HG02938 (cell line): ENCODE results near the gene VIT.
"Not testable (repeated sequence)": the region's sequence is repeated elsewhere in the genome, so short reads cannot be mapped to it uniquely, and the experiment has no call there.

Experiments
- ATAC-seq: cut with Tn5 transposase; IDR thresholded peaks from one replicate; pipeline ENCODE4 v1.9.1; 2021; ENCODE audit warnings: mild to moderate bottlenecking, moderate library complexity; ENCODE audit not compliant: unreplicated experiment

The VIT gene

GRCh38 chr2:36677996-36678605 lies 18.4 kb upstream of the VIT start:
- ATAC-seq, result no peak

- ATAC-seq, result no peak
These were observed 17.7 kb upstream of the VIT start for GRCh38 chr2:36678856-36679255.

GRCh38 chr2:36680012-36680411 lies 16.5 kb upstream of the VIT start:
- no peak for ATAC-seq

- ATAC-seq, result no peak
These were observed 13.9 kb upstream of the VIT start for GRCh38 chr2:36682562-36682961.

GRCh38 chr2:36683002-36683401 lies 13.5 kb upstream of the VIT start:
- ATAC-seq, result no peak

- not testable (repeated sequence) for ATAC-seq
These were observed 8.2 kb upstream of the VIT start for GRCh38 chr2:36688291-36688690.

- ATAC-seq, result not testable (repeated sequence)
These were observed 7.5 kb upstream of the VIT start for GRCh38 chr2:36689013-36689412.

- ATAC-seq, result no peak
These were observed 4.4 kb upstream of the VIT start for GRCh38 chr2:36692121-36692520.

- ATAC-seq, result no peak
These were observed 2.7 kb upstream of the VIT start for GRCh38 chr2:36693825-36694224.

GRCh38 chr2:36695746-36696415 lies 626 bp upstream of the VIT start:
- no peak for ATAC-seq

- no peak for ATAC-seq
These were observed 1.0 kb downstream of the VIT start for GRCh38 chr2:36697424-36698066.

- no peak for ATAC-seq
These were observed 2.5 kb downstream of the VIT start for GRCh38 chr2:36698993-36699392.

GRCh38 chr2:36700311-36700710 lies 3.8 kb downstream of the VIT start:
- ATAC-seq, result no peak

- no peak for ATAC-seq
These were observed 4.9 kb downstream of the VIT start for GRCh38 chr2:36701391-36701795.

GRCh38 chr2:36701918-36702317 lies 5.4 kb downstream of the VIT start:
- no peak for ATAC-seq

- no peak for ATAC-seq
These were observed 6.3 kb downstream of the VIT start for GRCh38 chr2:36702781-36703180.

GRCh38 chr2:36704475-36705150 lies 8.1 kb downstream of the VIT start:
- no peak for ATAC-seq

- ATAC-seq, result no peak
These were observed 9.0 kb downstream of the VIT start for GRCh38 chr2:36705326-36706020.

- ATAC-seq, result no peak
These were observed 9.7 kb downstream of the VIT start for GRCh38 chr2:36706021-36706876.

- no peak for ATAC-seq
These were observed 10.5 kb downstream of the VIT start for GRCh38 chr2:36707050-36707449.
